Measurements from ENCODE around the gene PSMG4. TPM values are rescaled to one million over a fixed set of nuclear protein-coding genes. Genes with fewer than 3 reads are reported as not detected.

Gene PSMG4
- total RNA-seq, 1 donor from 2014 or later = 9.7 TPM

- H3K27me3 Mint-ChIP-seq (ENCODE audit: unreplicated experiment) = peaks cover 23% of the 10 kb centered on the region
- no peak overlapping the region for H3K4me3 Mint-ChIP-seq (ENCODE audit: unreplicated experiment)
- no peak overlapping the region for H3K27ac Mint-ChIP-seq (ENCODE audit: unreplicated experiment)
- peaks cover 36% of the 10 kb centered on the region for H3K4me1 Mint-ChIP-seq (ENCODE audit: unreplicated experiment)
- no peak for TF ChIP-seq CTCF (IDR thresholded peaks at IDR 0.05; ENCODE audit: unreplicated experiment)
- H3K36me3 Mint-ChIP-seq (ENCODE audit: low read depth, unreplicated experiment) = no peaks in the 10 kb centered on the region
- no peak for DNase-seq (ENCODE audit: low spot score)
- H3K9me3 Mint-ChIP-seq (ENCODE audit: unreplicated experiment) = no peaks in the 10 kb centered on the region
Measured at GRCh38 chr6:3233321-3233720, 25.4 kb upstream of the PSMG4 start.

- Mint-ChIP-seq H3K27ac (ENCODE audit: unreplicated experiment) (no peak overlapping the region), H3K9me3 (ENCODE audit: unreplicated experiment) (no peaks in the 10 kb centered on the region), H3K4me3 (ENCODE audit: unreplicated experiment) (no peak overlapping the region), H3K27me3 (ENCODE audit: unreplicated experiment) (peaks cover 19% of the 10 kb centered on the region), H3K36me3 (ENCODE audit: low read depth, unreplicated experiment) (no peaks in the 10 kb centered on the region), H3K4me1 (ENCODE audit: unreplicated experiment) (peaks cover 32% of the 10 kb centered on the region)
- no peak for TF ChIP-seq CTCF (IDR thresholded peaks at IDR 0.05; ENCODE audit: unreplicated experiment)
- DNase-seq (ENCODE audit: low spot score) = no peak
Measured at GRCh38 chr6:3233904-3234303, 24.8 kb upstream of the PSMG4 start.

GRCh38 chr6:3235486-3235885 is 23.3 kb upstream of the PSMG4 start:
- Mint-ChIP-seq H3K36me3 (ENCODE audit: low read depth, unreplicated experiment) (no peaks in the 10 kb centered on the region), H3K9me3 (ENCODE audit: unreplicated experiment) (no peaks in the 10 kb centered on the region), H3K27ac (ENCODE audit: unreplicated experiment) (no peak overlapping the region), H3K4me3 (ENCODE audit: unreplicated experiment) (no peak overlapping the region), H3K4me1 (ENCODE audit: unreplicated experiment) (peaks cover 24% of the 10 kb centered on the region), H3K27me3 (ENCODE audit: unreplicated experiment) (peaks cover 7% of the 10 kb centered on the region)
- no peak for DNase-seq (ENCODE audit: low spot score)
- TF ChIP-seq CTCF (IDR thresholded peaks at IDR 0.05; ENCODE audit: unreplicated experiment) = no peak

- H3K4me3 Mint-ChIP-seq (ENCODE audit: unreplicated experiment) = no peak overlapping the region
- no peaks in the 10 kb centered on the region for H3K36me3 Mint-ChIP-seq (ENCODE audit: low read depth, unreplicated experiment)
- H3K4me1 Mint-ChIP-seq (ENCODE audit: unreplicated experiment) = peaks cover 20% of the 10 kb centered on the region
- H3K27me3 Mint-ChIP-seq (ENCODE audit: unreplicated experiment) = peaks cover 4% of the 10 kb centered on the region
- no peak for TF ChIP-seq CTCF (IDR thresholded peaks at IDR 0.05; ENCODE audit: unreplicated experiment)
- H3K9me3 Mint-ChIP-seq (ENCODE audit: unreplicated experiment) = no peaks in the 10 kb centered on the region
- no peak for DNase-seq (ENCODE audit: low spot score)
- no peak overlapping the region for H3K27ac Mint-ChIP-seq (ENCODE audit: unreplicated experiment)
Measured at GRCh38 chr6:3236005-3236404, 22.7 kb upstream of the PSMG4 start.

GRCh38 chr6:3237761-3238662 is 20.7 kb upstream of the PSMG4 start:
- H3K36me3 Mint-ChIP-seq (ENCODE audit: low read depth, unreplicated experiment) = no peaks in the 10 kb centered on the region
- peaks cover 10% of the 10 kb centered on the region for H3K4me1 Mint-ChIP-seq (ENCODE audit: unreplicated experiment)
- H3K27ac Mint-ChIP-seq (ENCODE audit: unreplicated experiment) = no peak overlapping the region
- no peak overlapping the region for H3K4me3 Mint-ChIP-seq (ENCODE audit: unreplicated experiment)
- H3K9me3 Mint-ChIP-seq (ENCODE audit: unreplicated experiment) = no peaks in the 10 kb centered on the region
- TF ChIP-seq CTCF (IDR thresholded peaks at IDR 0.05; ENCODE audit: unreplicated experiment) = no peak
- H3K27me3 Mint-ChIP-seq (ENCODE audit: unreplicated experiment) = no peaks in the 10 kb centered on the region
- DNase-seq (ENCODE audit: low spot score) = no peak

All from endothelial cell (in vitro differentiated cells).